WTC11 (cell line): ENCODE measurements around the gene SPTBN4. TPM values are rescaled to one million over a fixed set of nuclear protein-coding genes. Genes with fewer than 3 reads are reported as not detected.

Experiments used
- ARID4B ChIP-seq: sonication (generic); formaldehyde crosslinking; IDR thresholded peaks from 2 replicates; pipeline ENCODE4 v1.8.0; 2023; ENCODE audit warnings: missing genetic modification reagents, mild to moderate bottlenecking, borderline replicate concordance
- CTCF ChIP-seq: fragments of 200-600 bp; IDR thresholded peaks from 2 replicates; pipeline ENCODE4 v1.8.0; 2022; ENCODE audit warnings: antibody characterized with exemption
- E2F1 ChIP-seq: sonication (generic); formaldehyde crosslinking; IDR thresholded peaks from 2 replicates; pipeline ENCODE4 v1.8.0; 2022; ENCODE audit warnings: mild to moderate bottlenecking, missing genetic modification reagents
- E2F5 ChIP-seq: sonication (generic); formaldehyde crosslinking; IDR thresholded peaks from 2 replicates; pipeline ENCODE4 v1.8.1; 2022; ENCODE audit warnings: mild to moderate bottlenecking, moderate library complexity, missing genetic modification reagents
- FOXP4 ChIP-seq: sonication (generic); formaldehyde crosslinking; IDR thresholded peaks from 2 replicates; pipeline ENCODE4 v1.8.0; 2022; ENCODE audit warnings: mild to moderate bottlenecking, missing genetic modification reagents
- MXD4 ChIP-seq: fragments of 250-450 bp; sonication (Bioruptor Pico); IDR thresholded peaks from 2 replicates; pipeline ENCODE4 v1.8.0; 2021; ENCODE audit warnings: mild to moderate bottlenecking, moderate library complexity, borderline replicate concordance
- NFE2L1 ChIP-seq: sonication (generic); formaldehyde crosslinking; IDR thresholded peaks from 2 replicates; pipeline ENCODE4 v1.8.1; 2023; ENCODE audit warnings: missing genetic modification reagents
- PRDM15 ChIP-seq: sonication (generic); formaldehyde crosslinking; IDR thresholded peaks from 2 replicates; pipeline ENCODE4 v1.8.0; 2022; ENCODE audit warnings: missing genetic modification reagents
- PREB ChIP-seq: sonication (generic); formaldehyde crosslinking; IDR thresholded peaks from 2 replicates; pipeline ENCODE4 v1.8.1; 2022; ENCODE audit warnings: mild to moderate bottlenecking, missing genetic modification reagents, moderate library complexity, borderline replicate concordance
- SMAD3 ChIP-seq: sonication (generic); formaldehyde crosslinking; IDR thresholded peaks from 2 replicates; pipeline ENCODE4 v1.8.0; 2022; ENCODE audit warnings: missing genetic modification reagents, mild to moderate bottlenecking, borderline replicate concordance
- SP1 ChIP-seq: sonication (generic); formaldehyde crosslinking; conservative IDR thresholded peaks from 2 replicates; pipeline ENCODE4 v1.8.1; 2022; ENCODE audit warnings: missing genetic modification reagents
- total RNA-seq: library from RNA; stranded (reverse); gene quantifications from 3 replicates; pipeline ENCODE4 v1.2.3, GENCODE V29; 2021

The SPTBN4 gene
- total RNA-seq, 1 experiment from 2014 or later = 2.8 TPM

- TF ChIP-seq ARID4B (CRISPR knock-in tag) = no peak
- TF ChIP-seq CTCF = no peak
- TF ChIP-seq FOXP4 (CRISPR knock-in tag) = no peak
- TF ChIP-seq E2F1 (CRISPR knock-in tag) = no peak
- TF ChIP-seq PREB (CRISPR knock-in tag) = no peak
- no peak for TF ChIP-seq SMAD3 (CRISPR knock-in tag)
- TF ChIP-seq NFE2L1 (CRISPR knock-in tag) = 0 out of 2 replicates have a peak, but pooled peaks have one; percentile 48
- peak; percentile 64; the same call in 1 of the 2 replicates for TF ChIP-seq E2F5 (CRISPR knock-in tag)
- TF ChIP-seq MXD4 = no peak
- peak; percentile 32; the same call in 1 of the 2 replicates for TF ChIP-seq PRDM15 (CRISPR knock-in tag)
- peak; percentile 57; the same call in 1 of the 2 replicates for TF ChIP-seq SP1
Measured at GRCh38 chr19:40605216-40605971, 138.6 kb downstream of the SPTBN4 start (continued).
